HL-60 (cell line): ENCODE data around the gene AKT1.

Source experiments
- CTCF ChIP-seq: IDR thresholded peaks from one replicate; pipeline ENCODE4 v1.5.1; 2011; ENCODE audit warnings: low read length, control low read depth, inconsistent platforms; ENCODE audit not compliant: insufficient read depth
- GABPA ChIP-seq: IDR thresholded peaks from 2 replicates; pipeline ENCODE4 v1.6.1; 2012; ENCODE audit warnings: low read depth
- POLR2AphosphoS5 ChIP-seq: IDR thresholded peaks from 2 replicates; pipeline ENCODE4 v1.6.1; 2012; ENCODE audit warnings: low read depth
- REST ChIP-seq: IDR thresholded peaks from 2 replicates; pipeline ENCODE4 v1.6.1; 2012; ENCODE audit warnings: low read depth; ENCODE audit not compliant: insufficient replicate concordance

DNA sequence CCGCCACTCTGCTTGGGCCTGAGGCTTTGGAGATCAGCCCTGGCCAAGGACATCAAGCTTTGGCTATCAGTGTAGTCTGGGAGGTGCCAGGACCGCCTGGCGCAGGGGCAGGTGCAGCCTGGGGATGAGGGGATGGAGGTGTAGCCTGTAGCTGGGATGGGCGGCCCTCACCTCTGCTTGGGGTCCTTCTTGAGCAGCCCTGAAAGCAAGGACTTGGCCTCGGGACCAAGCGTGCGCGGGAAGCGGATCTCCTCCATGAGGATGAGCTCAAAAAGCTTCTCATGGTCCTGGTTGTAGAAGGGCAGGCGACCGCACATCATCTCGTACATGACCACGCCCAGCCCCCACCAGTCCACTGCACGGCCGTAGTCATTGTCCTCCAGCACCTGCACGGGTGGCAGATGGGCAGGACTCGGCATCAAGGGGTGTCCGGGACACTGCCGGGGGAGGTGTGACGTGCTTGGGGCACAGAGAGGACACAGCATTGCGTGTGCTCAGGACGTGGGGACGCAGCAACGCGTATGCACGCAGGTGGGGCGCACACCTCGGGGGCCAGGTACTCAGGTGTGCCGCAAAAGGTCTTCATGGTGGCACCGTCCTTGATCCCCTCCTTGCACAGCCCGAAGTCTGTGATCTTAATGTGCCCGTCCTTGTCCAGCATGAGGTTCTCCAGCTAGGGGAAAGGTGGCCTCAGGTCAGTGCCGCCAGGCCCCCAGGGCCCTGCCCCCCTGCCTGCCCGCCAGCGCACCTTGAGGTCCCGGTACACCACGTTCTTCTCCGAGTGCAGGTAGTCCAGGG lies 22.6 kb downstream of the AKT1 start:
- TF ChIP-seq CTCF, result no peak
- TF ChIP-seq REST, result no peak
- TF ChIP-seq POLR2AphosphoS5, result no peak
- no peak for TF ChIP-seq GABPA
